ENCODE measurements around the gene TMOD2.

The TMOD2 gene

DNA sequence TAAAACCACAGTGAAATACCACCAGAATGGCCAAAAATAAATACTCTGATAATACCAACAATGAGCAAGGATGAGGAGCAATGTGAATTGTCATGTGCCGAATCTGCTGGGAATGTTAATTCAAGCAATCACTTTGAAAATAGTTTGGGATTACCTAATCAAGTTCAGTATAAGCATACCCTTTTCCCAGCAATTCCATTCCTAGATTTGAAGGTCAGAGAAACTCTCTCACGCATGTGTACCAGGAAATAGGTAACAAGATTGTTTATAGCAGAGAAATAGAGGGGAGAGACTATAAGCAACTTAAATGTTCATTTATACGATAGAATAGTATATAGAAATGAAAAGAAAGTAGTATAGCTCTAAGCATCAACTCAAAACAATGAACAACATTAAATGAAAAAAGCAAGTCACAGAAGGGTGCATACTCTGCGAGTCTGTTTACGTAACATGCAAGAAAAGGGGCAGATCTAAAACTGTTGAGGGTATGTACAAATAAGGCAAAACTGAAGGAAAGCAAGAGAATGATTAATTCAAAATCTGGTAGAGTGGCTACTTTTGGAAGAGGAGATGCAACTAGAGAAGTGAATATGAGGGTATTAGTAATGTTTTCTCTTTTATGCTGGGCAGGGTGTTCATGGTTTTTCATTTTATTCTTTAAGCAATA is 105.5 kb downstream of the TMOD2 start:
- no peak overlapping the region for H3K4me3 ChIP-seq (ENCODE audit: low read length)
- TF ChIP-seq ZNF274 (IDR thresholded peaks at IDR 0.05; ENCODE audit: low read depth, low read length): no peak

DNA sequence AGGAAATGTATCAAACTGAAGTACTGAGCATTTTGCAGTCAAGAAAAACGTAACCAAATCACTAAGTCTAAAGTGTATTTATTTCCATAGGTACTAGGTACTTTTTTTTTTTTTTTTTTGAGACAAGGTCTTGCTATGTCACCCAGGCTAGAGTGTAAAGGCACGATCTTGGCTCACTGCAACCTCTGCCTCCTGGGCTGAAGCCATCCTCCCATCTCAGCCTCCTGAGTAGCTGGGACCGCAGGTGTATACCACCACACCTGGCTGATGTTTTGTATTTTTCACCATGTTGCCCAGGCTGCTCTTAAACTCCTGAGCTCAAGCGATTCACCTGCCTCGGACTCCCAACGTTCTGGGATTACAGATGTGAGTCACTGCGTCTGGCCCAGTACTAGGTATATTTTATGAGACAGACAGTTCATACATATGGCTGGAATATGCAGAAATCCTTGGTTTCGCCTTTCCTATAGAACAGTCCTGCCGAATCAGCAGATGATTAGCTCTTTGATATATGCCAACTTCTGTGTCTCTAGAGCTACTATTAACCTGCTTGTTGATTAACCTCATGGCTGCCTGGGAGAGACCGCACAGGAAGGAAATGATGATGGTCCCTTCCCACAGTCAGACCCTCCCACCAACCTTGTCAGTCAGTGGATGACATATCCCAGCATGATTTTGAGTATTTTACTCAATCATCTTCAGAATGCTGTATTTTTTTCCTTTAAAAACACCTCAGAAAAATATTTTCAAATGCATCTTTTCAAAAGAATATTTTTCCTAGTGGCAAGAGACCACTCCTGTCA is 110.4 kb downstream of the TMOD2 start:
- no peak for TF ChIP-seq ZNF274 (IDR thresholded peaks at IDR 0.05; ENCODE audit: low read depth, low read length)

GRCh38 chr15:51863131-51863530 is 111.7 kb downstream of the TMOD2 start:
- H3K4me3 ChIP-seq (ENCODE audit: low read length): no peak overlapping the region
- TF ChIP-seq ZNF274 (IDR thresholded peaks at IDR 0.05; ENCODE audit: low read depth, low read length): no peak

More for the DNA sequence above, 110.4 kb downstream of the TMOD2 start:
- no peak overlapping the region for H3K4me3 ChIP-seq (ENCODE audit: low read length)

- H3K4me3 ChIP-seq (ENCODE audit: low read length): no peak overlapping the region
Measured at GRCh38 chr15:51864408-51865056, 113.1 kb downstream of the TMOD2 start.

GRCh38 chr15:51865317-51865716 is 113.9 kb downstream of the TMOD2 start:
- TF ChIP-seq ZNF274 (IDR thresholded peaks at IDR 0.05; ENCODE audit: low read depth, low read length): no peak
- no peak overlapping the region for H3K4me3 ChIP-seq (ENCODE audit: low read length)

More at GRCh38 chr15:51864408-51865056, 113.1 kb downstream of the TMOD2 start:
- TF ChIP-seq ZNF274 (IDR thresholded peaks at IDR 0.05; ENCODE audit: low read depth, low read length): no peak

All from GM08714 (cell line).